ENCODE results near the gene COL8A2.

DNA sequence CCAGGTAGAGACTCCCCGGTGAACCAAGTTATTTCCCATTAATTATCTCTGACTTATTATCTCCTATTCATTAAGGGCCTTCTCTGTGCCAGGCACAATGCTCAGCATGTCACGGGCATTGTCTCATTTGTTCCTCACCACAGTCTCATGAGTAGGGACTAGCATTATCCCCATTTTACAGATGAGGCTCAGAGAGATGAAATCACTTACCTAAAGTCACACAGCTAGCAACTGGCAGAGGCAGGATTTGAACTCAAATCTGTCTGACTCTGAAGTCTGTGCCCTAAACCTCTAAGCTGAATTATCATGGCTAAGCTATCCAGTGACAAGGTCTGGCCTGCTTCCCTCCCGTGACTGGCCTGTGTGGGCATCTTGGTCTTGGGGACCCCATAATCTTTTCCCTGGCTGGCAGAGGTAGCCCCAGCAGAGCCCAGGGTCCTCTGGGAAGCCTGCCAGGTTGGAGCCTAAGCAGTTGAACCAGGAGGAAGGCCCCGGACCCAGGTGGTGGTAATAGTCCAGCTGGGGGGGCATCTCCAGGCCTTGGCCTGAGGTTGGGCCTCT lies 35.4 kb upstream of the COL8A2 start:
- TF ChIP-seq ZNF112 (tag by site-specific recombination; IDR thresholded peaks at IDR 0.05) (no peak), CTCF (tag by site-specific recombination; IDR thresholded peaks at IDR 0.05) (no peak), MEIS1 (CRISPR knock-in tag; IDR thresholded peaks at IDR 0.05; ENCODE audit: borderline replicate concordance) (no peak), ZNF529 (tag by site-specific recombination; IDR thresholded peaks at IDR 0.05; ENCODE audit: insufficient replicate concordance) (no peak), ZNF16 (tag by site-specific recombination; IDR thresholded peaks at IDR 0.05; ENCODE audit: low read depth) (no peak), ZNF146 (tag by site-specific recombination; IDR thresholded peaks at IDR 0.05) (no peak), GFI1B (tag by site-specific recombination; IDR thresholded peaks at IDR 0.05) (no peak), ZNF521 (tag by site-specific recombination; IDR thresholded peaks at IDR 0.05) (no peak), KLF1 (tag by site-specific recombination; IDR thresholded peaks at IDR 0.05) (no peak), RBAK (tag by site-specific recombination; IDR thresholded peaks at IDR 0.05) (no peak), ZNF366 (tag by site-specific recombination; conservative IDR thresholded peaks at IDR 0.05) (no peak), IKZF3 (tag by site-specific recombination; IDR thresholded peaks at IDR 0.05) (no peak), ZNF10 (tag by site-specific recombination; IDR thresholded peaks at IDR 0.05) (peak; percentile 63; the same call in 1 of the 2 replicates)
- TF ChIP-seq, protein P1, sequence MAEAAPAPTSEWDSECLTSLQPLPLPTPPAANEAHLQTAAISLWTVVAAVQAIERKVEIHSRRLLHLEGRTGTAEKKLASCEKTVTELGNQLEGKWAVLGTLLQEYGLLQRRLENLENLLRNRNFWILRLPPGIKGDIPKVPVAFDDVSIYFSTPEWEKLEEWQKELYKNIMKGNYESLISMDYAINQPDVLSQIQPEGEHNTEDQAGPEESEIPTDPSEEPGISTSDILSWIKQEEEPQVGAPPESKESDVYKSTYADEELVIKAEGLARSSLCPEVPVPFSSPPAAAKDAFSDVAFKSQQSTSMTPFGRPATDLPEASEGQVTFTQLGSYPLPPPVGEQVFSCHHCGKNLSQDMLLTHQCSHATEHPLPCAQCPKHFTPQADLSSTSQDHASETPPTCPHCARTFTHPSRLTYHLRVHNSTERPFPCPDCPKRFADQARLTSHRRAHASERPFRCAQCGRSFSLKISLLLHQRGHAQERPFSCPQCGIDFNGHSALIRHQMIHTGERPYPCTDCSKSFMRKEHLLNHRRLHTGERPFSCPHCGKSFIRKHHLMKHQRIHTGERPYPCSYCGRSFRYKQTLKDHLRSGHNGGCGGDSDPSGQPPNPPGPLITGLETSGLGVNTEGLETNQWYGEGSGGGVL (tag by site-specific recombination; IDR thresholded peaks at IDR 0.05), result no peak
